Liver (tissue), 3 donors: ENCODE measurements around the gene COL15A1.

Source experiments
- CTCF ChIP-seq: fragments of 150-350 bp; IDR thresholded peaks from 2 replicates; pipeline ENCODE4 v1.5.1; 2017; ENCODE audit warnings: improper control_type of control experiment, low read depth, low read length; ENCODE audit not compliant: missing input control
- EGR1 ChIP-seq, 2 donors: IDR thresholded peaks; 2 replicates each; pipeline ENCODE4 v1.6.1; 2016 to 2018; ENCODE audit warnings: antibody characterized with exemption in 2 of 2, low read depth in 2 of 2
- FOXA1 ChIP-seq: IDR thresholded peaks from 2 replicates; pipeline ENCODE4 v1.6.1; 2016; ENCODE audit warnings: antibody characterized with exemption
- GABPA ChIP-seq, 2 donors: IDR thresholded peaks in 1 of 2; conservative IDR thresholded peaks in 1 of 2; 2 replicates each; pipeline ENCODE4 v1.6.1; 2016; ENCODE audit warnings: antibody characterized with exemption in 2 of 2, mild to moderate bottlenecking in 1 of 2, moderate library complexity in 1 of 2
- JUND ChIP-seq, 2 donors: IDR thresholded peaks; 2 replicates each; pipeline ENCODE4 v1.6.1; 2016; ENCODE audit warnings: antibody characterized with exemption in 2 of 2
- MAX ChIP-seq: IDR thresholded peaks from 2 replicates; pipeline ENCODE4 v1.6.1; 2016; ENCODE audit warnings: antibody characterized with exemption
- NR2F2 ChIP-seq: IDR thresholded peaks from 2 replicates; pipeline ENCODE4 v1.6.1; 2016; ENCODE audit warnings: antibody characterized with exemption
- RAD21 ChIP-seq, 2 donors: IDR thresholded peaks; 2 replicates each; pipeline ENCODE4 v1.6.1; 2016; ENCODE audit warnings: antibody characterized with exemption in 2 of 2, mild to moderate bottlenecking in 2 of 2
- RXRA ChIP-seq, 2 donors: IDR thresholded peaks; 2 replicates each; pipeline ENCODE4 v1.6.1; 2017 to 2018; ENCODE audit warnings: antibody characterized with exemption in 2 of 2, mild to moderate bottlenecking in 1 of 2
- SP1 ChIP-seq: IDR thresholded peaks from 2 replicates; pipeline ENCODE4 v1.6.1; 2018; ENCODE audit warnings: antibody characterized with exemption, mild to moderate bottlenecking
- TAF1 ChIP-seq: conservative IDR thresholded peaks from 2 replicates; pipeline ENCODE4 v1.6.1; 2016; ENCODE audit warnings: antibody characterized with exemption, mild to moderate bottlenecking
- ZBTB33 ChIP-seq: IDR thresholded peaks from 2 replicates; pipeline ENCODE4 v1.6.1; 2016; ENCODE audit warnings: antibody characterized with exemption
- TF ChIP-seq, protein P1 (sequence below): IDR thresholded peaks from 2 replicates; pipeline ENCODE4 v1.6.1; 2016; ENCODE audit warnings: antibody characterized with exemption, mild to moderate bottlenecking
- donor health status: healthy.
- donor health status: healthy.

GRCh38 chr9:99050292-99050911, 106.7 kb downstream of the COL15A1 start:
- TF ChIP-seq TAF1 (no peak), CTCF (no peak), SP1 (no peak), NR2F2 (no peak), ZBTB33 (no peak), RXRA (IDR thresholded peaks at IDR 0.05) (no peak), RAD21 (IDR thresholded peaks at IDR 0.05) (no peak), EGR1 (IDR thresholded peaks at IDR 0.05; ENCODE audit: low read depth in 2 of 2) (no peak), GABPA (IDR thresholded peaks at IDR 0.05 in 1 of 2, conservative IDR thresholded peaks at IDR 0.05 in 1 of 2) (no peak), FOXA1 (no peak), JUND (IDR thresholded peaks at IDR 0.05) (no peak), MAX (no peak)
- TF ChIP-seq, protein P1, sequence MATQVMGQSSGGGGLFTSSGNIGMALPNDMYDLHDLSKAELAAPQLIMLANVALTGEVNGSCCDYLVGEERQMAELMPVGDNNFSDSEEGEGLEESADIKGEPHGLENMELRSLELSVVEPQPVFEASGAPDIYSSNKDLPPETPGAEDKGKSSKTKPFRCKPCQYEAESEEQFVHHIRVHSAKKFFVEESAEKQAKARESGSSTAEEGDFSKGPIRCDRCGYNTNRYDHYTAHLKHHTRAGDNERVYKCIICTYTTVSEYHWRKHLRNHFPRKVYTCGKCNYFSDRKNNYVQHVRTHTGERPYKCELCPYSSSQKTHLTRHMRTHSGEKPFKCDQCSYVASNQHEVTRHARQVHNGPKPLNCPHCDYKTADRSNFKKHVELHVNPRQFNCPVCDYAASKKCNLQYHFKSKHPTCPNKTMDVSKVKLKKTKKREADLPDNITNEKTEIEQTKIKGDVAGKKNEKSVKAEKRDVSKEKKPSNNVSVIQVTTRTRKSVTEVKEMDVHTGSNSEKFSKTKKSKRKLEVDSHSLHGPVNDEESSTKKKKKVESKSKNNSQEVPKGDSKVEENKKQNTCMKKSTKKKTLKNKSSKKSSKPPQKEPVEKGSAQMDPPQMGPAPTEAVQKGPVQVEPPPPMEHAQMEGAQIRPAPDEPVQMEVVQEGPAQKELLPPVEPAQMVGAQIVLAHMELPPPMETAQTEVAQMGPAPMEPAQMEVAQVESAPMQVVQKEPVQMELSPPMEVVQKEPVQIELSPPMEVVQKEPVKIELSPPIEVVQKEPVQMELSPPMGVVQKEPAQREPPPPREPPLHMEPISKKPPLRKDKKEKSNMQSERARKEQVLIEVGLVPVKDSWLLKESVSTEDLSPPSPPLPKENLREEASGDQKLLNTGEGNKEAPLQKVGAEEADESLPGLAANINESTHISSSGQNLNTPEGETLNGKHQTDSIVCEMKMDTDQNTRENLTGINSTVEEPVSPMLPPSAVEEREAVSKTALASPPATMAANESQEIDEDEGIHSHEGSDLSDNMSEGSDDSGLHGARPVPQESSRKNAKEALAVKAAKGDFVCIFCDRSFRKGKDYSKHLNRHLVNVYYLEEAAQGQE: no peak
